GM12878 (cell line): ENCODE results near the gene NME7. TPM values are rescaled to one million over a fixed set of nuclear protein-coding genes. Genes with fewer than 3 reads are reported as not detected.

Experiments
- ATAC-seq: fragments of 200-7000 bp; cut with Tn5 transposase; 3 replicates; pipeline ENCODE4 v1.9.1; 2020; ENCODE audit warnings: mild to moderate bottlenecking, moderate library complexity
- BruUV-seq: library from RNA; stranded (reverse); fragments of 400-500 nt; replicated peaks from 2 replicates; lab custom pipeline; 2021; lab: Mats Ljungman, UMichigan
- CTCF ChIA-PET: fragments of 300-600 bp; sonication (Branson Sonifier 250); formaldehyde crosslinking; extraction: SDS; loops from one replicate; lab custom pipeline; 2021; ENCODE audit warnings: inconsistent platforms; lab: Yijun Ruan, JAX
- POLR2A ChIA-PET: fragments of 350-600 bp; formaldehyde crosslinking; extraction: SDS; loops from one replicate; lab custom pipeline; 2021; ENCODE audit warnings: inconsistent platforms; lab: Charles Lee
- RAD21 ChIA-PET: fragments of 300-600 bp; sonication (Branson Sonifier 250); formaldehyde crosslinking; loops from one replicate; lab custom pipeline; 2023; ENCODE audit warnings: antibody characterized with exemption; ENCODE audit not compliant: unreplicated experiment; lab: Charles Lee
- SMC1A ChIA-PET: fragments of 300-600 bp; sonication (Branson Sonifier 250); formaldehyde crosslinking; loops from one replicate; lab custom pipeline; 2023; ENCODE audit not compliant: unreplicated experiment, uncharacterized antibody; lab: Charles Lee
- DNase-seq: peaks from one replicate; pipeline ENCODE4 v3.0.0-alpha.2; 2011; ENCODE audit warnings: low read depth, low spot score
- FAIRE-seq: peaks from 3 replicates; lab custom pipeline; 2011; peaks lifted over from hg19 to GRCh38; lab: Jason Lieb, UNC
- H2AFZ ChIP-seq: 2 replicates; pipeline ENCODE4 v1.6.0; 2011; ENCODE audit warnings: low read depth, low read length, control low read depth; ENCODE audit not compliant: control insufficient read depth
- H3K27ac ChIP-seq: 2 replicates; pipeline ENCODE4 v1.5.1; 2011; ENCODE audit warnings: control low read depth; ENCODE audit not compliant: control insufficient read depth, insufficient read depth
- H3K27me3 ChIP-seq, 2 experiments: replicated peaks in 1 of 2; 2 replicates each; pipeline versions ENCODE4 v1.6.0 to v1.6.1; 2011; ENCODE audit warnings: low read length in 1 of 2; ENCODE audit not compliant: control insufficient read depth in 2 of 2, insufficient read depth in 2 of 2
- H3K36me3 ChIP-seq, 2 experiments: 2 replicates each; pipeline ENCODE4 v1.5.1; 2011; ENCODE audit warnings: low read length in 1 of 2; ENCODE audit not compliant: control insufficient read depth in 2 of 2, insufficient read depth in 2 of 2
- H3K4me1 ChIP-seq: 2 replicates; pipeline ENCODE4 v1.6.1; 2011; ENCODE audit warnings: mild to moderate bottlenecking, low read length, moderate library complexity, mixed read lengths; ENCODE audit not compliant: control insufficient read depth, insufficient read depth
- H3K4me2 ChIP-seq: 2 replicates; pipeline ENCODE4 v1.6.0; 2011; ENCODE audit warnings: control low read depth; ENCODE audit not compliant: control insufficient read depth, insufficient read depth
- H3K4me3 ChIP-seq: fragments of 200-600 bp; sonication (generic); 2 replicates; pipeline ENCODE4 v1.5.1; 2016
- H3K79me2 ChIP-seq: 2 replicates; pipeline ENCODE4 v1.6.0; 2011; ENCODE audit warnings: low read length; ENCODE audit not compliant: control insufficient read depth, insufficient read depth
- H3K9ac ChIP-seq: 2 replicates; pipeline ENCODE4 v1.8.0; 2011; ENCODE audit warnings: low read length, control low read depth, mixed read lengths; ENCODE audit not compliant: control insufficient read depth, insufficient read depth
- H3K9me3 ChIP-seq: replicated peaks from 3 replicates; pipeline ENCODE4 v1.5.1; 2011; ENCODE audit warnings: mild to moderate bottlenecking, low read length; ENCODE audit not compliant: control insufficient read depth, insufficient read depth
- H4K20me1 ChIP-seq: 2 replicates; pipeline ENCODE4 v1.6.0; 2011; ENCODE audit not compliant: control insufficient read depth, insufficient read depth
- CBX5 ChIP-seq: sonication (generic); IDR thresholded peaks from 2 replicates; pipeline ENCODE4 v1.6.1; 2016; ENCODE audit warnings: low read depth, moderate library complexity, mild to moderate bottlenecking, inconsistent platforms
- CEBPB ChIP-seq, 2 experiments: fragments of 150-350 bp in 1 of 2; IDR thresholded peaks; 2 replicates each; pipeline ENCODE4 v1.6.1; 2012 to 2014; ENCODE audit warnings: low read depth in 2 of 2, low read length in 2 of 2, borderline replicate concordance in 1 of 2, inconsistent platforms in 1 of 2
- CEBPZ ChIP-seq: fragments of 150-350 bp; IDR thresholded peaks from 2 replicates; pipeline ENCODE4 v1.6.1; 2016; ENCODE audit warnings: low read depth, low read length
- CHD4 ChIP-seq: fragments of 200-600 bp; sonication (generic); IDR thresholded peaks from 2 replicates; pipeline ENCODE4 v1.6.1; 2016; ENCODE audit warnings: mild to moderate bottlenecking
- GATAD2B ChIP-seq: fragments of 450-650 bp; conservative IDR thresholded peaks from 2 replicates; pipeline ENCODE4 v1.6.1; 2017; ENCODE audit warnings: low read depth, mild to moderate bottlenecking, moderate library complexity
- IRF5 ChIP-seq: fragments of 450-650 bp; IDR thresholded peaks from 2 replicates; pipeline ENCODE4 v1.6.1; 2017; ENCODE audit warnings: borderline replicate concordance
- MTA2 ChIP-seq: fragments of 450-650 bp; IDR thresholded peaks from 2 replicates; pipeline ENCODE4 v1.6.1; 2016; ENCODE audit warnings: low read depth, mild to moderate bottlenecking, moderate library complexity
- NFXL1 ChIP-seq: fragments of 450-650 bp; IDR thresholded peaks from 2 replicates; pipeline ENCODE4 v1.6.1; 2017; ENCODE audit warnings: antibody characterized with exemption, mild to moderate bottlenecking, borderline replicate concordance
- NR2F1 ChIP-seq: fragments of 450-650 bp; conservative IDR thresholded peaks from 2 replicates; pipeline ENCODE4 v1.6.1; 2017; ENCODE audit warnings: mild to moderate bottlenecking
- POLR2AphosphoS2 ChIP-seq: IDR thresholded peaks from 2 replicates; pipeline ENCODE4 v1.6.1; 2011; ENCODE audit warnings: low read depth, mild to moderate bottlenecking, low read length, improper control_type of control experiment, moderate library complexity
- RFX5 ChIP-seq: IDR thresholded peaks from 2 replicates; pipeline ENCODE4 v1.6.1; 2011; ENCODE audit warnings: low read depth, low read length, improper control_type of control experiment
- SKIL ChIP-seq: fragments of 450-650 bp; IDR thresholded peaks from 2 replicates; pipeline ENCODE4 v1.6.1; 2017; ENCODE audit warnings: mild to moderate bottlenecking, low read depth, inconsistent platforms; ENCODE audit not compliant: poor library complexity, severe bottlenecking
- SMAD1 ChIP-seq: fragments of 450-650 bp; IDR thresholded peaks from 2 replicates; pipeline ENCODE4 v1.6.1; 2018; ENCODE audit warnings: mild to moderate bottlenecking, low read depth; ENCODE audit not compliant: partially characterized antibody
- SPI1 ChIP-seq: IDR thresholded peaks from 2 replicates; pipeline ENCODE4 v1.6.1; 2011; ENCODE audit warnings: low read depth, mild to moderate bottlenecking, low read length, moderate library complexity, borderline replicate concordance; ENCODE audit not compliant: insufficient read depth
- ZNF207 ChIP-seq: fragments of 450-650 bp; IDR thresholded peaks from 2 replicates; pipeline ENCODE4 v1.6.1; 2014; ENCODE audit warnings: antibody characterized with exemption, mild to moderate bottlenecking, borderline replicate concordance
- ZNF622 ChIP-seq: fragments of 450-650 bp; IDR thresholded peaks from 2 replicates; pipeline ENCODE4 v1.6.1; 2017; ENCODE audit warnings: mild to moderate bottlenecking, inconsistent platforms
- WGBS: methylation state at CpG from one replicate; pipeline ENCODE4 v1.1.6; 2016; ENCODE audit warnings: low lambda C conversion rate; ENCODE audit not compliant: insufficient replicate concordance, insufficient coverage; ENCODE audit errors: missing lambda C conversion rate; 5-methylcytosine and 5-hydroxymethylcytosine counted together
- in situ Hi-C: fragments of 300-500 bp; cut with MboI; formaldehyde crosslinking; loops from 9 replicates; pipeline ENCODE4 v1.14.3; 2018; ENCODE audit warnings: mixed read lengths
- intact Hi-C: fragments of 100-400 bp; cut with micrococcal nuclease; formaldehyde crosslinking; loops from one replicate; pipeline ENCODE4 v1.14.2; 2022; ENCODE audit not compliant: unreplicated experiment
- polyA plus RNA-seq, 11 experiments: library from polyadenylated mRNA; depleted of rRNA in 4 of 11; unstranded in 6 of 11; stranded (reverse) in 5 of 11; fragments of >200 nt; fragmentation: Nextera tagmentation in 4 of 11; fragmentation: Illumina TruSeq in 1 of 11; extraction: Ambion mirVana in 4 of 11; extraction: Trizol in 1 of 11; gene quantifications; 1 replicate in 1 of 11; 2 replicates in 10 of 11; pipeline versions ENCODE4 v1.2.1 to v1.2.3, GENCODE V29; 2011 to 2016; ENCODE audit warnings: inconsistent platforms in 2 of 11, missing spikeins in 2 of 11, low read depth in 1 of 11
- total RNA-seq, 4 experiments: library from RNA; depleted of rRNA in 3 of 4; stranded (reverse); fragments of >200 nt in 3 of 4; fragmentation: Illumina TruSeq in 1 of 4; extraction: Trizol in 1 of 4; gene quantifications; 2 replicates each; pipeline versions ENCODE4 v1.2.1 to v1.2.3, GENCODE V29; 2013 to 2021

Gene NME7
- total and polyA plus RNA-seq, 10 of the 15 experiments (the other 5 are each of a cell fraction or from before 2014, with no cell fraction given), result 1.5 to 15.6 (median 7.2) TPM

GRCh38 chr1:169234780-169235179, 132.8 kb downstream of the NME7 start:
- ChIA-PET SMC1A (no interaction called here), POLR2A (no interaction called here), RAD21 (no interaction called here), CTCF (no interaction called here)
- Histone ChIP-seq H3K27ac (no peak overlapping the region), H3K36me3 (no peaks in the 10 kb centered on the region), H2AFZ (no peak overlapping the region), H3K79me2 (no peaks in the 10 kb centered on the region), H4K20me1 (no peaks in the 10 kb centered on the region), H3K4me3 (no peak overlapping the region), H3K4me2 (no peak overlapping the region), H3K9ac (no peak overlapping the region), H3K4me1 (no peaks in the 10 kb centered on the region), H3K9me3 (no peaks in the 10 kb centered on the region), H3K27me3 (no peaks in the 10 kb centered on the region)
- BruUV-seq, result no TSS peak
- in situ Hi-C loops, result no loop called here
- ATAC-seq (no peak), FAIRE-seq (no peak), DNase-seq (no peak)
- intact Hi-C loops, result no loop called here
- TF ChIP-seq CEBPB (IDR thresholded peaks at IDR 0.05; ENCODE audit: borderline replicate concordance in 1 of 2, low read depth in 2 of 2, low read length in 2 of 2) (no peak), POLR2AphosphoS2 (no peak), IRF5 (no peak), RFX5 (no peak), CBX5 (no peak), SKIL (no peak), GATAD2B (no peak), CEBPZ (no peak), SPI1 (no peak), NFXL1 (no peak), ZNF622 (no peak), CHD4 (no peak), ZNF207 (no peak), SMAD1 (no peak), MTA2 (no peak), NR2F1 (no peak)
- 76% methylated on average over 3 of the region's 3 CpGs for WGBS
